ENCODE results near the gene COPE. TPM values are rescaled to one million over a fixed set of nuclear protein-coding genes. Genes with fewer than 3 reads are reported as not detected.

Gene COPE
- total RNA-seq, 1 donor from 2014 or later = 192 TPM

DNA sequence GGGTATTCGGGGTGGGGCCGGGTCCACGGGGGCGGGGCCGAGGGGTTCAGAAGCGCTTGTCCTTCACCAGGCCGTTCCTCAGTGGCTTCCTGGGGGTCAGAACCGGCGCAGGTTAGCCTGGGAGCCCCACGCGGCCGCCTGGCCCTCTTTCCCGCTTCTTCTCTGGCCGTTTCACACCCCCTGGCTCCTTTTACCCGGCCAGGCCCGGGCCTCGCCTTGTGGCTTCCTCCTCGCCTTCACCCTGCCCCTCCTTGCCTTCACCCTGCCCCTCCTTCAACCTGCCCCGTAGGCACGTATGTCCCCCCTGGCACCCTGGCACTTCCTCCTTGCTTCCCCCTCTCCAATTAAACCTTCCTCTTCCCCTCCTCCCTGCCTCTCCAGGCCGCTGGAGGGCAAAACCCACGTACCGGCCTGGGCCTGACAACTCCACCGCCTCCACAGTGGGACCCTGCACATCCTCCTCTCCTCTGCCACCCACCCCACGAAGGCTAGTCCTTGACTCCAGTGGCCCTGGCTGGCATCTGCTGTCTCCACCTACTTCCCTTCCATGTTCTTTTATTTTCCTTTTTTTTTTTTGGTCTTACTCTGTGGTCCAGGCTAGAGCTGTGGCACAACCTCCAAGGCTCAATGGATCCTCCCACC lies 48.5 kb downstream of the COPE start:
- H3K4me1 Mint-ChIP-seq (ENCODE audit: low read depth) = peaks cover 7% of the 10 kb centered on the region
- TF ChIP-seq, protein P1, sequence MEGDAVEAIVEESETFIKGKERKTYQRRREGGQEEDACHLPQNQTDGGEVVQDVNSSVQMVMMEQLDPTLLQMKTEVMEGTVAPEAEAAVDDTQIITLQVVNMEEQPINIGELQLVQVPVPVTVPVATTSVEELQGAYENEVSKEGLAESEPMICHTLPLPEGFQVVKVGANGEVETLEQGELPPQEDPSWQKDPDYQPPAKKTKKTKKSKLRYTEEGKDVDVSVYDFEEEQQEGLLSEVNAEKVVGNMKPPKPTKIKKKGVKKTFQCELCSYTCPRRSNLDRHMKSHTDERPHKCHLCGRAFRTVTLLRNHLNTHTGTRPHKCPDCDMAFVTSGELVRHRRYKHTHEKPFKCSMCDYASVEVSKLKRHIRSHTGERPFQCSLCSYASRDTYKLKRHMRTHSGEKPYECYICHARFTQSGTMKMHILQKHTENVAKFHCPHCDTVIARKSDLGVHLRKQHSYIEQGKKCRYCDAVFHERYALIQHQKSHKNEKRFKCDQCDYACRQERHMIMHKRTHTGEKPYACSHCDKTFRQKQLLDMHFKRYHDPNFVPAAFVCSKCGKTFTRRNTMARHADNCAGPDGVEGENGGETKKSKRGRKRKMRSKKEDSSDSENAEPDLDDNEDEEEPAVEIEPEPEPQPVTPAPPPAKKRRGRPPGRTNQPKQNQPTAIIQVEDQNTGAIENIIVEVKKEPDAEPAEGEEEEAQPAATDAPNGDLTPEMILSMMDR (IDR thresholded peaks at IDR 0.05; ENCODE audit: unreplicated experiment) = no peak
- no peaks in the 10 kb centered on the region for H3K27me3 Mint-ChIP-seq
- no peak overlapping the region for H3K4me3 Mint-ChIP-seq (ENCODE audit: low read depth)
- H3K27ac Mint-ChIP-seq = no peak overlapping the region
- H3K36me3 Mint-ChIP-seq (ENCODE audit: insufficient read depth) = peaks cover 28% of the 10 kb centered on the region
- H3K9me3 Mint-ChIP-seq (ENCODE audit: low read depth) = no peaks in the 10 kb centered on the region
- DNase-seq (ENCODE audit: low spot score, unreplicated experiment) = no peak

DNA sequence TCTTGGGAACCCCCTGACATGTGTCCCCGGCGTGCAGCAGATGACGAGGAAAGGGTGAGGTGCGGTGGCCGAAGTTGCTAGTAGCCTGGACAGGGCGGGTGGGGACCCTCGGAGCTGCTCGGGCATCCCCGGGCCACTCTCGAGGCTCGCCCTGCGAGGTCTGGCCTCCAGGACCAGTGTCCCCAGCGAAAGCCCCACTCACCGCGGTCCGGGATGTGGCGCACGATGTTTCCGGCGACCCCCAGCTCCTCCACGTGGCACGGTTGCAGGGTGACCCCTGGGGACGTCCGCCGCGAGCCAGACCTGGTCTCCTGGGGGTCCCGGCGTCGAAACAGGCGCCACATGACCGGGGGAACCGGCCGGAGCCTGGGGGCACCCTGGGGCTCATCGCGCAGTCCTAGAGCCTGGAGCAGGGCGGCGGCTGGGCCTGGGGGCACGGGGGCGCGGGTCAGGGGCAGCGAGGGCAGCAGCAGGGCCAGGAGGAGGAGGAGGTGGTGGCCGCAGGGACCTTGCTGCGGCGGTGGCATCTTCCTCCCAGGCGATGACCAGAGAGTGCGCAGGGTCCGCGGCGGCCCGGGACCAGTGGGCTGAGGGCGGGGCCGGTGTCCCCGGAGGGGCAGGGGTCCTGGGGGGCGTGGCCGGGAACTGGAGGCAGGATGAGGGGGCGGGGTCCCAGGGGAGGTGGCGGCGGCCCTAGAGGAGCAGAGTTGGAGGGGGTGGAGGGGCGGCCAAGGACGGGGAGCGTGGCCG lies 49.2 kb downstream of the COPE start:
- no peak overlapping the region for H3K4me3 Mint-ChIP-seq (ENCODE audit: low read depth)
- no peaks in the 10 kb centered on the region for H3K9me3 Mint-ChIP-seq (ENCODE audit: low read depth)
- peaks cover 26% of the 10 kb centered on the region for H3K36me3 Mint-ChIP-seq (ENCODE audit: insufficient read depth)
- H3K4me1 Mint-ChIP-seq (ENCODE audit: low read depth) = peaks cover 7% of the 10 kb centered on the region
- TF ChIP-seq, protein P1 (IDR thresholded peaks at IDR 0.05; ENCODE audit: unreplicated experiment) = no peak
- no peaks in the 10 kb centered on the region for H3K27me3 Mint-ChIP-seq
- no peak for DNase-seq (ENCODE audit: low spot score, unreplicated experiment)
- H3K27ac Mint-ChIP-seq = no peak overlapping the region

DNA sequence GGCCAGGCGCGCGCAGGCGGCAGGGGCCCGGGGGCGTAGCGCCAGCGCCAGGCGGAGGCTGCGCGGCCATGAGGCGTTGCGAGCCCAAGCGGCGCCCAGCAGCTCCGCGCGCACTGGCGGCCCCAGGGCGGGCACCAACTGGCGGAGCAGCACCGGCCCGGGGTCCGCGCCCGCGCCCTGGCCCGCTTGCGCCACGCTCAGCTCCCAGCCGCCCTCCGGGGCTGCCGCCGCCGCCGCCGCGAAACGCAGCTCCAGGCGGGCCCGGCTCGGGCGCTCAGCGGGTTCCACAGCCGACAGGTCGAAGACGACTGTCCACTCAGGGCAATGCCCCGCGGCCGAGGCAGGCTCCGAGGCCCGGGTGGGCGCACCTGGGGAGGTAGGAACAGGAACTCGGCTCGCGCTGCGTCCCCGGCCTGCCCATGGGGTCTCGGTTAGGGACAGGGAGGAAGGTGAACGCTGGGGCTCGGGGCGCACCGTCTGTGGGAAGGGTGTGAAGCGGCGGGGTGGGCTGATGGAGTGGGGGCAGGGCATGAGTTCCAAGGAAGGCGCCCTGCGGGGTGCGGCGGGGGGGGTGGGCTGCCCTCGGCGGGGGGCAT lies 50.1 kb downstream of the COPE start:
- TF ChIP-seq, protein P1 (IDR thresholded peaks at IDR 0.05; ENCODE audit: unreplicated experiment) = no peak
- DNase-seq (ENCODE audit: low spot score, unreplicated experiment) = no peak
- H3K4me1 Mint-ChIP-seq (ENCODE audit: low read depth) = peaks cover 7% of the 10 kb centered on the region

DNA sequence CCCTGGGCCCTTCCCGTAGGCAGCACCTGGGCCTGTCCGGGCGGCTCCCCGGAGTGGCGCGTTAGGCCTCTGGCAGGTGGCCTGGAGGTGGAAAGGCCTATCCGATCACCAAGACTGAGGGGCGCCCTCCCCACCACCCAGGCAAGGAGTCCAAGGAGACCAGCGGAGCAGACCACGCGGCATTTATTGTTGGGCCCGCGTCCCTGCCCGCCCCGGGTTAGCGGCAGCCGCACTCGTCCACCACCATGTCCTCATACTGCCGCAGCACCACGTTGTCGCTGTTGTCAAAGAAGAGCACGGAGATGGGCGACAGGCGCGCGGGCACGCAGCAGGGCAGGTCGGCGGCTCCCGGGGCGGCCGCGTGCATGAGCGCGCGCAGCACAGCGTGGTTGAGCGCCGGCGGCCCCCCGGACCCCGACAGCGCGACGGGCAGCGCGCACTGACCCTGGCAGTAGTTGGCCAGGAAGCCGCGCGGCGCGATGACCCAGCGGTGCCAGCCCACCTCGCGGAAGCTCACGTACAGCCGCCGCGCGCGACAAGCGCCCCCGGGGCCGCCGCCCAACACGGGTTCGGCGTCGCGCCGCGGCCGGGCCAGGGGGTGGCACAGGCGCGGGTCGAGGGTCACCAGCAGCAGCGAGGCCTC lies 50.7 kb downstream of the COPE start:
- no peaks in the 10 kb centered on the region for H3K27me3 Mint-ChIP-seq
- H3K9me3 Mint-ChIP-seq (ENCODE audit: low read depth) = no peaks in the 10 kb centered on the region
- peaks cover 18% of the 10 kb centered on the region for H3K36me3 Mint-ChIP-seq (ENCODE audit: insufficient read depth)
- H3K4me1 Mint-ChIP-seq (ENCODE audit: low read depth) = peaks cover 7% of the 10 kb centered on the region
- H3K4me3 Mint-ChIP-seq (ENCODE audit: low read depth) = no peak overlapping the region
- no peak overlapping the region for H3K27ac Mint-ChIP-seq
- DNase-seq (ENCODE audit: low spot score, unreplicated experiment) = no peak
- TF ChIP-seq, protein P1 (IDR thresholded peaks at IDR 0.05; ENCODE audit: unreplicated experiment) = no peak

More for the DNA sequence above, 50.1 kb downstream of the COPE start:
- Mint-ChIP-seq H3K27me3 (no peaks in the 10 kb centered on the region), H3K27ac (no peak overlapping the region), H3K36me3 (ENCODE audit: insufficient read depth) (peaks cover 21% of the 10 kb centered on the region), H3K4me3 (ENCODE audit: low read depth) (no peak overlapping the region), H3K9me3 (ENCODE audit: low read depth) (no peaks in the 10 kb centered on the region)

DNA sequence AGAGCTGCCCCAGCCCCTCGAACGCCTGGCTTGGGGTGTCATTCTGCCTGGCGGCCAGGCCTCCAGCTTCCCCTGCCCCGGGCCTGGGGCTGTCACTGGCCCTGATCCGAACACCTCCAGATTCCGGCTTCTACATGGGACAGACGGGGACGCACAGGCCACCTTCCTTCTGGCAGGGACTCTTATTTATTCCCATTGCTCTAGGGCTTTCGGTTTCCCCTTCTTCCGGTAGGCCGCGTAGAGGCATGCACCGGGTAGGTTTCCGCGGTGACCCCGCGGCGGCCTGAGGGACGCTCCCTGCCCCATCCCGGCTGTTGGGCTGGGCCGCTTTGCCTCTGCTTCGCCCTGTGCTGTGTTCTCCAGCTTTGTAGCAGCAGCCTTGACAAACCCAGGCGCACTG lies 51.4 kb downstream of the COPE start:
- no peak overlapping the region for H3K4me3 Mint-ChIP-seq (ENCODE audit: low read depth)
- H3K36me3 Mint-ChIP-seq (ENCODE audit: insufficient read depth) = peaks cover 16% of the 10 kb centered on the region
- DNase-seq (ENCODE audit: low spot score, unreplicated experiment) = no peak
- H3K4me1 Mint-ChIP-seq (ENCODE audit: low read depth) = peaks cover 7% of the 10 kb centered on the region
- no peak overlapping the region for H3K27ac Mint-ChIP-seq
- TF ChIP-seq, protein P1 (IDR thresholded peaks at IDR 0.05; ENCODE audit: unreplicated experiment) = no peak
- H3K9me3 Mint-ChIP-seq (ENCODE audit: low read depth) = no peaks in the 10 kb centered on the region
- H3K27me3 Mint-ChIP-seq = no peaks in the 10 kb centered on the region

Measured in progenitor cell of endocrine pancreas (in vitro differentiated cells).